OCI-LY3 (cell line): ENCODE measurements around the gene TRIM27.

ENCODE experiments used
- H2AFZ ChIP-seq: fragments of 200-600, 300-600 bp; shearing (Covaris generic); 2 replicates; pipeline ENCODE4 v1.6.0; 2014; ENCODE audit warnings: antibody characterized with exemption, low read depth, low read length
- H3K27ac ChIP-seq: fragments of 200-600, 300-600 bp; sonication (generic); 2 replicates; pipeline ENCODE4 v1.5.1; 2014; ENCODE audit warnings: mild to moderate bottlenecking, low read length, moderate library complexity, mixed read lengths
- H3K27me3 ChIP-seq: fragments of 200-600, 300-600 bp; sonication (generic); 2 replicates; pipeline ENCODE4 v1.6.1; 2014; ENCODE audit warnings: low read depth, low read length, mixed read lengths
- H3K36me3 ChIP-seq: fragments of 200-600, 300-600 bp; sonication (generic); replicated peaks from 2 replicates; pipeline ENCODE3; 2014; ENCODE audit warnings: low read depth, low read length, mixed read lengths
- H3K4me1 ChIP-seq: fragments of 300-600, 200-600 bp; sonication (generic); 2 replicates; pipeline ENCODE4 v1.6.1; 2014; ENCODE audit warnings: low read length, mixed read lengths
- H3K4me2 ChIP-seq: fragments of 200-600, 300-600 bp; sonication (generic); 2 replicates; pipeline ENCODE4 v1.6.1; 2014; ENCODE audit warnings: low read length, mixed read lengths
- H3K4me3 ChIP-seq: fragments of 300-600, 200-600 bp; sonication (generic); 2 replicates; pipeline ENCODE4 v1.5.1; 2014; ENCODE audit warnings: antibody characterized with exemption, mild to moderate bottlenecking, low read length, moderate library complexity
- H3K79me2 ChIP-seq: fragments of 300-600, 200-600 bp; shearing (Covaris generic); 2 replicates; pipeline ENCODE4 v1.6.1; 2014; ENCODE audit warnings: mild to moderate bottlenecking, low read length, mixed read lengths
- H3K9ac ChIP-seq: fragments of 300-600, 200-600 bp; shearing (Covaris generic); 2 replicates; pipeline ENCODE4 v1.6.0; 2014; ENCODE audit warnings: mild to moderate bottlenecking, low read length, moderate library complexity
- H3K9me3 ChIP-seq: fragments of 200-600, 300-600 bp; shearing (Covaris generic); 2 replicates; pipeline ENCODE4 v1.6.1; 2014; ENCODE audit warnings: low read length, mixed read lengths; ENCODE audit not compliant: insufficient read depth
- H4K20me1 ChIP-seq: fragments of 200-600, 300-600 bp; sonication (generic); 2 replicates; pipeline ENCODE4 v1.6.1; 2016; ENCODE audit warnings: low read length, mixed read lengths; ENCODE audit not compliant: insufficient read depth
- EZH2phosphoT487 ChIP-seq: fragments of 200-600 bp; shearing (Covaris generic); IDR thresholded peaks from 2 replicates; pipeline ENCODE4 v1.6.1; 2018; ENCODE audit warnings: antibody characterized with exemption, mixed run types, low read depth
- TF ChIP-seq, protein P1 (sequence below): fragments of 200-600, 300-600 bp; sonication (generic); IDR thresholded peaks from 2 replicates; pipeline ENCODE4 v1.5.1; 2014; ENCODE audit warnings: antibody characterized with exemption, low read length, low read depth

The TRIM27 gene

DNA sequence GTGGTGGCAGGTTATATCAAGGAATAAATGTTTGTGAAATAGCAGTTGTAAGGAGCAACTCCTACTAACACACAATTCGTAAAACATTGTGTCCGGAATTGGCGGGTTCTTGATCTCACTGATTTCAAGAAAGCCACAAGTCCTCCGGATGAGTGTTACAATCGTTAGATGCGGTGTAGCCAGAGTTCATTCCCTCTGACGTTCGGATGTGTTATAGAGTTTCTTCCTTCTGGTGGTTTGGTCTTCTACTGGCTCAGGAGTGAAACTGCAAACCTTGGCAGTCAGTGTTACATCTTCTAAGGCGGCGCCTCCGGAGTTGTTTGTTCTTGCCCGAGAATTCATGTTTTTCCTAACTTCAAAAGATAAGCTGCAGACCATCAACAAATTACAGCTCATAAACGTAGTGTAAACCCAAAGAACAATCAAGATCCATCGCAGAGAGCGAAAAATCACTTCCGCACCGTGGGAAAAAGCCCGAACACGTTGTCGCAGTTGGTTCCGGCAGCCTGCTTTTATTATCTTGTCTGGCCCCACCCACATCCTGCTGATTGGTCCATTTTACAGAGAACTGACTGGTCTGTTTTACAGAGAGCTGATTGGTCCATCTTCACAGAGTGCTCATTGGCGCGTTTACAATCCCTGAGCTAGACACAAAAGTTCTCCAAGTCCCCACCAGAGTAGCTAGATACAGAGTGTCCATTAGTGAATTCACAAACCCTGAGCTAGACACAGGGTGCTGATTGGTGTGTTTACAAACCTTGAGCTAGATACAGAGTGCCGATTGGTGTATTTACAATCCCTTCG lies 58.2 kb downstream of the TRIM27 start:
- Histone ChIP-seq H3K9ac (0 out of 2 replicates have a peak overlapping the region, but pooled peaks have one; percentile 66), H2AFZ (peak overlapping the region; percentile 52; the same call in 1 of the 2 replicates), H3K79me2 (no peaks in the 10 kb centered on the region), H3K9me3 (peaks cover 13% of the 10 kb centered on the region; the same call in 1 of the 2 replicates), H3K4me2 (peak overlapping the region; percentile 45), H3K36me3 (no peaks in the 10 kb centered on the region), H3K4me3 (peak overlapping the region; percentile 80), H3K27ac (peak overlapping the region; percentile 87), H4K20me1 (no peaks in the 10 kb centered on the region), H3K27me3 (no peaks in the 10 kb centered on the region), H3K4me1 (peaks cover 15% of the 10 kb centered on the region)
- no peak for TF ChIP-seq EZH2phosphoT487
- TF ChIP-seq, protein P1, sequence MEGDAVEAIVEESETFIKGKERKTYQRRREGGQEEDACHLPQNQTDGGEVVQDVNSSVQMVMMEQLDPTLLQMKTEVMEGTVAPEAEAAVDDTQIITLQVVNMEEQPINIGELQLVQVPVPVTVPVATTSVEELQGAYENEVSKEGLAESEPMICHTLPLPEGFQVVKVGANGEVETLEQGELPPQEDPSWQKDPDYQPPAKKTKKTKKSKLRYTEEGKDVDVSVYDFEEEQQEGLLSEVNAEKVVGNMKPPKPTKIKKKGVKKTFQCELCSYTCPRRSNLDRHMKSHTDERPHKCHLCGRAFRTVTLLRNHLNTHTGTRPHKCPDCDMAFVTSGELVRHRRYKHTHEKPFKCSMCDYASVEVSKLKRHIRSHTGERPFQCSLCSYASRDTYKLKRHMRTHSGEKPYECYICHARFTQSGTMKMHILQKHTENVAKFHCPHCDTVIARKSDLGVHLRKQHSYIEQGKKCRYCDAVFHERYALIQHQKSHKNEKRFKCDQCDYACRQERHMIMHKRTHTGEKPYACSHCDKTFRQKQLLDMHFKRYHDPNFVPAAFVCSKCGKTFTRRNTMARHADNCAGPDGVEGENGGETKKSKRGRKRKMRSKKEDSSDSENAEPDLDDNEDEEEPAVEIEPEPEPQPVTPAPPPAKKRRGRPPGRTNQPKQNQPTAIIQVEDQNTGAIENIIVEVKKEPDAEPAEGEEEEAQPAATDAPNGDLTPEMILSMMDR, result no peak

DNA sequence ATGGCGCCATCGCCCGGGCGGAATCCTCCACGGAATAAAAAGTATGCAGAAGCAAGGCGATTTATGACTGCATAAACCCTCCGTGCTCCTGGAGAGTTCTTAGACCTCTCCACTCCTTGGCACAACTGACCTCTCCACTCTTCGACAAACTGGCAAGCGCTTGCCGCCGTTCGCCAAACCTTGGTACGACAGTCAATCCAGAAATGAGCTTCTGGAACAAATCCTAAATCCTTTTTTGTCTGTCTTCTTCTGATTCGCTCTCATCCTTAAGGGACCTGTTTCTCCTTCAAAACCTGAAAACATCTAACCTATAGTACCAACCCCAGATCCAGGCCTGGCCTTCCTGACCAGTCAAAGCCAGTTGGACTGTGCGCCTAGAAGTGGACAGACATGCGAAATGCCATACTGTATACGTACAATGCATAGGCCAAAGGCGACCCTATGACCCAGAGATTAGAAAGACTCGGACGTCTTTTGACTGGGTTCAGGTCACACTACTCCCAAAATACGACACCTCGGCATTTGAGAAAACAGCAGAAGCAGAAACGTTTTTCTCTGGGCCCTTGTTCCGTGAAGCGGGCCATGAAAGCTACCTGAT lies 59.4 kb downstream of the TRIM27 start:
- Histone ChIP-seq H3K4me3 (peak overlapping the region; percentile 77; the same call in 1 of the 2 replicates), H3K4me2 (peak overlapping the region; percentile 88; the same call in 1 of the 2 replicates), H3K36me3 (no peaks in the 10 kb centered on the region), H3K27me3 (no peaks in the 10 kb centered on the region), H2AFZ (no peak overlapping the region), H3K4me1 (peaks cover 15% of the 10 kb centered on the region), H3K27ac (no peak overlapping the region), H4K20me1 (no peaks in the 10 kb centered on the region), H3K79me2 (no peaks in the 10 kb centered on the region), H3K9me3 (peaks cover 13% of the 10 kb centered on the region; the same call in 1 of the 2 replicates), H3K9ac (no peak overlapping the region)
- TF ChIP-seq, protein P1, result no peak
- no peak for TF ChIP-seq EZH2phosphoT487

DNA sequence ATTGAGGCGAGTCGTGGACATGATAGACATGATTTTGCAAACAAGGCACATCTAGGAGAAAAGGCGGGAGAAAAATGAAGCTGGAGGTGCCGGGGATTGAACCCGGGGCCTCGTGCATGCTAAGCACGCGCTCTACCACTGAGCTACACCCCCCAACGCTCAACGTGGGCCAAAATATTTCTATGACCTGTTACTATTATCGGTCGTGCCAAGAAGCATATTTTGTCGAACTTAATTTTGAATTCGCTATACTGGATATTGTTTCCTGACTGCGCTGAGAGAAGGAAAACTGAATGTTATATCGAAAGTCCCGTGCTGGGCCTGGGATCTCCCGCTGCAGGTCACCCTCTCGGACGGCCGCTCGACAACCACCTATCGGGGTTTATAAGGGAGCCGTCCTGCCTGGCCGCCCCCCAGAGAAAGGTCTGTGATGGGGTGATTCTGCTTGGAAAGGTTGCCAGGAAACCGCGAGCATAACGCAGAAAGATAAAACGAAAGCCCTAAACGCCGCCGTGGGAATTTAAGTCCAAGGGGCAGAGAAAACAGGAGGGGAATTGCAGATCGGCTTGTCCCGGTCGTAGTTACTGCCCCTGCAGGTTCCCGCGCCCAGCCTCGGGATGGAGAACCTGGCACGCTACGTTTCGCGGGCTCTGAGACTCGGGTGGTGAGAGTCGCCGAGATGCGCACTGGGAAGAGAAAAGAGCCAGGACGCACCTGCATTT lies 60.0 kb downstream of the TRIM27 start:
- Histone ChIP-seq H2AFZ (peak overlapping the region; percentile 85), H4K20me1 (no peaks in the 10 kb centered on the region), H3K27me3 (no peaks in the 10 kb centered on the region), H3K36me3 (no peaks in the 10 kb centered on the region), H3K27ac (no peak overlapping the region), H3K4me2 (peak overlapping the region; percentile 88), H3K9ac (no peak overlapping the region), H3K4me3 (peak overlapping the region; percentile 77), H3K4me1 (peaks cover 15% of the 10 kb centered on the region), H3K9me3 (peaks cover 13% of the 10 kb centered on the region; the same call in 1 of the 2 replicates), H3K79me2 (no peaks in the 10 kb centered on the region)
- TF ChIP-seq, protein P1, result no peak
- no peak for TF ChIP-seq EZH2phosphoT487
